ENCODE data around the gene OSER1. TPM values are rescaled to one million over a fixed set of nuclear protein-coding genes. Genes with fewer than 3 reads are reported as not detected.

OSER1 gene
- total RNA-seq, 6 experiments from 2014 or later = 13.0 to 20.4 (median 17.3) TPM

GRCh38 chr20:44218446-44218845 lies 7.9 kb upstream of the OSER1 start:
- WGBS (ENCODE audit: insufficient coverage, low coverage, low lambda C conversion rate, missing lambda C conversion rate) = 55% methylated on average over 4 of the region's 4 CpGs

GRCh38 chr20:44217342-44218092 lies 6.9 kb upstream of the OSER1 start:
- Histone ChIP-seq H3K27me3 (no peaks in the 10 kb centered on the region), H3K4me1 (peaks cover 0 to 10% (median 4%) of the 10 kb centered on the region in 4 donors), H3K36me3 (peaks cover 0 to 6% (median 0%) of the 10 kb centered on the region in 4 donors), H3K4me3 (no peak overlapping the region), H3K9me3 (no peaks in the 10 kb centered on the region), H3K27ac (no peak overlapping the region)
- 21% methylated on average over 11 of the region's 11 CpGs for WGBS (ENCODE audit: insufficient coverage, low coverage, low lambda C conversion rate, missing lambda C conversion rate)
- TF ChIP-seq POLR2A (IDR thresholded peaks at IDR 0.05) (no peak), CTCF (IDR thresholded peaks at IDR 0.05) (peak; percentile 90 to 95 (median 94))
- intact Hi-C loops (cut with DNase I) = loop anchor here (5.0 to 10.0 kb wide), 2 partner anchors 95 to 267 kb away; partner anchors contain the start of gene FITM2 (in 1 of the 2)
- ATAC-seq (peak; percentile 92 to 94 (median 92)), DNase-seq (peak; percentile 73 to 82 (median 74))

More at GRCh38 chr20:44218446-44218845, 7.9 kb upstream of the OSER1 start:
- peaks cover 0 to 10% (median 4%) of the 10 kb centered on the region in 4 donors for H3K4me1 ChIP-seq
- TF ChIP-seq CTCF (IDR thresholded peaks at IDR 0.05) (no peak), POLR2A (IDR thresholded peaks at IDR 0.05) (no peak)
- ATAC-seq (no peak), DNase-seq (no peak)
- H3K27ac ChIP-seq = no peak overlapping the region
- no peaks in the 10 kb centered on the region for H3K27me3 ChIP-seq
- H3K36me3 ChIP-seq = peaks cover 0 to 6% (median 0%) of the 10 kb centered on the region in 4 donors
- H3K9me3 ChIP-seq = no peaks in the 10 kb centered on the region
- intact Hi-C loops (cut with DNase I) = loop anchor here (5.0 to 10.0 kb wide), 2 partner anchors 94 to 266 kb away; partner anchors contain the start of gene FITM2 (in 1 of the 2)
- H3K4me3 ChIP-seq = no peak overlapping the region

- peak; percentile 14 to 42 (median 34) for ATAC-seq
- Histone ChIP-seq H3K27me3 (no peaks in the 10 kb centered on the region), H3K9me3 (no peaks in the 10 kb centered on the region), H3K27ac (no peak overlapping the region), H3K4me1 (peaks cover 0 to 21% (median 5%) of the 10 kb centered on the region in 4 donors), H3K36me3 (peaks cover 0 to 6% (median 0%) of the 10 kb centered on the region in 4 donors), H3K4me3 (no peak overlapping the region)
- intact Hi-C loops (cut with DNase I) = loop anchor here (5.0 to 10.0 kb wide), 2 partner anchors 97 to 270 kb away; partner anchors contain the start of gene FITM2 (in 1 of the 2)
- no peak for TF ChIP-seq POLR2A (IDR thresholded peaks at IDR 0.05)
- TF ChIP-seq CTCF (IDR thresholded peaks at IDR 0.05) = peak; percentile 73 to 87 (median 82)
- peak; percentile 70 to 76 (median 75) for DNase-seq
- WGBS (ENCODE audit: insufficient coverage, low coverage, low lambda C conversion rate, missing lambda C conversion rate) = 46% methylated on average over 7 of the region's 7 CpGs
Measured at GRCh38 chr20:44215125-44215524, 4.6 kb upstream of the OSER1 start.

- TF ChIP-seq POLR2A (IDR thresholded peaks at IDR 0.05) (no peak), CTCF (IDR thresholded peaks at IDR 0.05) (no peak)
- WGBS (ENCODE audit: insufficient coverage, low coverage, low lambda C conversion rate, missing lambda C conversion rate) = 89% methylated on average over 4 of the region's 4 CpGs
- intact Hi-C loops (cut with DNase I) = loop anchor here in 1 of 2 donors (10.0 kb wide), 1 partner anchor 272 kb away; no protein-coding TSS in a partner anchor
- Histone ChIP-seq H3K4me3 (no peak overlapping the region), H3K36me3 (peaks cover 0 to 6% (median 0%) of the 10 kb centered on the region in 4 donors), H3K27me3 (no peaks in the 10 kb centered on the region), H3K27ac (no peak overlapping the region), H3K4me1 (peaks cover 0 to 34% (median 6%) of the 10 kb centered on the region in 4 donors), H3K9me3 (no peaks in the 10 kb centered on the region)
- ATAC-seq = no peak
- no peak for DNase-seq
Measured at GRCh38 chr20:44212792-44213191, 2.2 kb upstream of the OSER1 start.

All from right lobe of liver (tissue), 6 donors.